K562 treated with DMSO at 1 percent for 24 hours (cell line): ENCODE results near the gene ZBTB18. TPM values are rescaled to one million over a fixed set of nuclear protein-coding genes. Genes with fewer than 3 reads are reported as not detected.

Source experiments
- total RNA-seq: library from RNA; unstranded; fragments of 300-600 nt; gene quantifications from 2 replicates; pipeline ENCODE4 v1.2.3, GENCODE V29; 2022; ENCODE audit warnings: low read depth; ENCODE audit not compliant: insufficient read depth

ZBTB18 gene
- 2.1 and 2.2 TPM in 2 replicates for total RNA-seq

DNA sequence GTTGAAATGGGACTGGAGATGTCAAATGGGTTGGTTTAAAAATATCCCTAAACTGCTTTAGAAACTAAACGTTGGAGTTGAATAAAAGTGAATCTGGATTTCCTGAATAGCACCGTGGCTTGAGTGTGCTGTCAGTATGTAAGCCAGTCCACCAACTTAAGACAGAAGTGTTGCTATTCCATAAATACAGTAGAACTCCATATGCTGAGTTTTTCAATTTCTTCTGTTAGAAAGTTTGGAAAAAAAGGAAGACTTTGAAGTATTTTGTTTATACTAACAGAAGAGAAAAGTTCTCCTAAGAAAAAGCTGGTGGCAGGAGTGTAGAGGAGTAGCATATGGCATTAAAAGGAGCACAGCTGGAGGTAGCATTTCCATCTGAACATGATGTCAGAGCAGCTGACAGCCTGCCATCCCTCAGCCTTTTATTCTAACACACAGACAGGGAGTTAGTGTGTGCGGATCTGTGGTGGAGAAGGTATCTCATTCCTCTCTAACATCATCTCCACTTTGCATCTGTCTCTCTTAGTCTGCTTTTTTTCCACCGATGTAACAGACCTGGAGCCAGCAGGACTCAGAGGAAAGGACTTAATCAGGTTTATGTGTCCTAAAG is at the start of gene ZBTB18:
ZBTB18 (plus strand) TSS at position 449 of the 610 bp plus-strand sequence; CDS start at position 598, 149 bp downstream.

Other genes starting within 250 kb of the ZBTB18 start
- gene AKT3, start 201.0 kb upstream of the ZBTB18 start, total RNA-seq, result 0.34 and 0.37 TPM in 2 replicates